Measurements from ENCODE around the gene ASB4.
"Not testable (repeated sequence)": the region's sequence is repeated elsewhere in the genome, so short reads cannot be mapped to it uniquely, and the experiment has no call there.

Gene ASB4

GRCh38 chr7:95546647-95547046 lies 60.9 kb downstream of the ASB4 start:
- no peak overlapping the region for H3K4me3 ChIP-seq (replicated peaks; ENCODE audit: low read depth, low read length)
- TF ChIP-seq CTCF (IDR thresholded peaks at IDR 0.05; ENCODE audit: insufficient read depth, low read length, poor library complexity, severe bottlenecking) = no peak
- DNase-seq (ENCODE audit: extremely low read depth, insufficient read length) = no peak
- H3K36me3 ChIP-seq (ENCODE audit: control insufficient read depth, insufficient read depth, low read length) = no peaks in the 10 kb centered on the region
- H3K27me3 ChIP-seq (replicated peaks; ENCODE audit: control insufficient read depth, insufficient read depth, low read length) = no peaks in the 10 kb centered on the region

GRCh38 chr7:95547361-95548348 lies 61.9 kb downstream of the ASB4 start:
- DNase-seq (ENCODE audit: extremely low read depth, insufficient read length) = no peak
- no peaks in the 10 kb centered on the region for H3K36me3 ChIP-seq (ENCODE audit: control insufficient read depth, insufficient read depth, low read length)
- H3K4me3 ChIP-seq (replicated peaks; ENCODE audit: low read depth, low read length) = no peak overlapping the region
- no peak for TF ChIP-seq CTCF (IDR thresholded peaks at IDR 0.05; ENCODE audit: insufficient read depth, low read length, poor library complexity, severe bottlenecking)
- no peaks in the 10 kb centered on the region for H3K27me3 ChIP-seq (replicated peaks; ENCODE audit: control insufficient read depth, insufficient read depth, low read length)

- no peak overlapping the region for H3K4me3 ChIP-seq (replicated peaks; ENCODE audit: low read depth, low read length)
- no peaks in the 10 kb centered on the region; the same call in 1 of the 2 replicates for H3K27me3 ChIP-seq (replicated peaks; ENCODE audit: control insufficient read depth, insufficient read depth, low read length)
- TF ChIP-seq CTCF (IDR thresholded peaks at IDR 0.05; ENCODE audit: insufficient read depth, low read length, poor library complexity, severe bottlenecking) = no peak
- no peaks in the 10 kb centered on the region for H3K36me3 ChIP-seq (ENCODE audit: control insufficient read depth, insufficient read depth, low read length)
- DNase-seq (ENCODE audit: extremely low read depth, insufficient read length) = no peak
These were observed 64.2 kb downstream of the ASB4 start for GRCh38 chr7:95549818-95550529.

GRCh38 chr7:95550546-95550945 lies 64.8 kb downstream of the ASB4 start:
- Histone ChIP-seq H3K4me3 (replicated peaks; ENCODE audit: low read depth, low read length) (no peak overlapping the region), H3K27me3 (replicated peaks; ENCODE audit: control insufficient read depth, insufficient read depth, low read length) (no peaks in the 10 kb centered on the region; the same call in 1 of the 2 replicates), H3K36me3 (ENCODE audit: control insufficient read depth, insufficient read depth, low read length) (no peaks in the 10 kb centered on the region)
- no peak for DNase-seq (ENCODE audit: extremely low read depth, insufficient read length)
- TF ChIP-seq CTCF (IDR thresholded peaks at IDR 0.05; ENCODE audit: insufficient read depth, low read length, poor library complexity, severe bottlenecking) = no peak

GRCh38 chr7:95552010-95552926 lies 66.5 kb downstream of the ASB4 start:
- not testable (repeated sequence) for H3K36me3 ChIP-seq (ENCODE audit: control insufficient read depth, insufficient read depth, low read length); DNase-seq (ENCODE audit: extremely low read depth, insufficient read length); H3K27me3 ChIP-seq (replicated peaks; ENCODE audit: control insufficient read depth, insufficient read depth, low read length); H3K4me3 ChIP-seq (replicated peaks; ENCODE audit: low read depth, low read length)
